Activated CD8-positive, alpha-beta memory T cell treated with anti-CD3 and anti-CD28 coated beads for 48 hours (primary cell): Measurements from ENCODE around the gene LRTM2.

ENCODE experiments used
- DNase-seq, 3 experiments: peaks; one replicate each; pipeline ENCODE4 v3.0.0-alpha.2; 2020; ENCODE audit warnings: low read depth in 2 of 3, low spot score in 2 of 3

The LRTM2 gene

DNA sequence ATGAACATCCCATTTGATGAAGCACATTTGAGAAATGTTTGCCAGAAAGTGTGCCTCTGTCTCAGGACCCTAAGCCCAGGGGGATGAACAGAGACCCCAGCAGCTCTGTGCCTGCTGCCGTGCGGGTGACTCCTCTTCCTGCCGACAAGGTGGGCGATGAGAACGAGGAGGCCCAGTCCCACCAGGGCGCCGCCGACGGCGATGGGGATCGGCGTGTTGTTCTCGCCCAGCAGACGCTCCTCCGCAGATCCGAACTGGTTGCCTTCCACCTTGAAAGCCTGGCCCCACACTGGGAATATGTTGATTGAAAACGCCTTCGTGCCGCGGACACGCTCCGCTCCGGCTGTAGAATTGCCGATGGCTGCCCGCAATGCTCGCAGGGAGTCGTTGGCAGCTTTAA, 44.1 kb downstream of the LRTM2 start:
- no peak for DNase-seq

DNA sequence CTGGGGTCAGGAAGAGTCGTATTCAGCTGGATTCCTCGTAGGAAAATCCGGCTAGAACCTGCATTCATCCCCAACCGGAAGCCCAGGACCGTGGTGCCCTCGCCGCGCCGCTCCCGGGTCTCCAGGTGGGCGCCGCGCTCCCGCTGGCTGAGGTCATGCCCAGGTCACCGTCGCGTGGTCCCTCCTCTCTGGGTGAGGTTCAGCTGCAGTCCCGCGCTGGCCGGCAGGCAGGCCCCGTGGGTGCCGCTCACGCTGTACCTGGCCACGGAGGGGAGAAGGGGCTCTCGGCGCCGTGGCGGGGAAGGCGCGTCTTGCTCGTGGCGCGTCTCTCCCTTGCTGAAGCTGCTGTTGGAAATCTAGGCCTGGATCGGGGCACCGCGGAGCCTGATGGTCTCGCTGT, 44.5 kb downstream of the LRTM2 start:
- no peak for DNase-seq

DNA sequence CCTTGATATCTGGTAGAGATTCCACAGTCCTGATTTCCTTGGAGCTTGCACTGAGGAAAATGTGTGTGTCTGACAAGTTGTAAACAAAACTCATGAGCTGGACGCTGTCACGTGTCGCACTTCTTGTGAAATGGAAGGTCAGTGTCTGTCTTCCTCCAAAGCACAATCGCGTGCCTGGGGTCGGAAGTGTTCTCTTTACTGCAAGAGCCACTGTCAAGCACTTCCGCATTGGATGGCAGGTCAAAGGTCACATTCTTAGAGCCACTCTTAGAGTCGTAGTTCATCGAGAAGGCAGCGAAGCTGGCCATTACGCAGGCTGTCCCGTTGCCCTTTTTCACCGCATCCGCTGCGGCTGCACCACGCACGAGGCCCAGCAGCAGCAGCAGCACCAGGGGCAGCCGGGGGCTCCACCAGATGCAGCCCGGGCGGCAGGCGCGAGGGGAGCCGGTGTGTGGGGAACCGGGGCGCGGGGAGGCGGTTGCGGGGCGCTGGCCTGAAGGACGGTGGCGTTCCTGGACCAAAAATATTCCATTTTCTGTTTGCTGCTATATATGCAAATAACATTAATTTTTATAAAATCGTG, 45.0 kb downstream of the LRTM2 start:
- no peak for DNase-seq

DNA sequence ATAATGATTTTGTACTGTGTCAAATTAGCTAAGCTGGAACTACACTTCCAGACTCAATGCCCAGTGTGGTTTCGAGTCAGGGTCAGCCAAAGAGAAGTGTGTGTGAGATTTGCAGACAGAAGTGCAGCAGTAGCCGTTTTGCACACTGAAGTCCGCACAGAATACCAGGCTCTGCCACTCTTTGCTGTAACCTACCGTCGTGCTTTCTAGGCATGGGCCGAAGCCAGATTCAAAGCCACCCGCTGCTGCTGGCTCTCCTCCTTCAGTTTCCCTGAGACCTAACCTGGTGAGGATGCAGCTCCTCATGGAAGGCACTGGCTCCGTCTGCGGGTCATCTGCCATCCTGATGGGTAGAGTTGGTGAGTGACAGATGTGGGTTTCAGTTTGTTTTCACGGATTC, 48.8 kb downstream of the LRTM2 start:
- no peak for DNase-seq

DNA sequence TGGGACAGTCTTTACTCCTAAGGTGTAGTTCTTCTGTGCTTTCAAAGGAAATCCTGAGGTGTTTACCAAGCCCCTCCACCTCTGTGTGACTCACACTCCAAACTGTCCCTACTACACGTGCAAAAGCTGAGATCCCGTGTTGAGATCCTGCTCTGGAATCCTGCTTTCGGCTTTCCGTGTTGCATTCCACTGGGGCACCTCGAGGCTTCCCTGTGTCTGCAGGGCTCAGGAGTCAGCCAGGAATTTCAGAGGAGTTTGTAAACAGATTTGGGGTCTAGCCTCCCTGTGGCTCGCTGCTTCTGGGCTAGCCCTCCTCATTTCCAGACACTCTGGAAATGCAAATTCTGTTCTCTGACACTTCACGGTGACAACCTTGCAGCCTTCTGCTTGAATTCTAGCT, 49.7 kb downstream of the LRTM2 start:
- no peak for DNase-seq

DNA sequence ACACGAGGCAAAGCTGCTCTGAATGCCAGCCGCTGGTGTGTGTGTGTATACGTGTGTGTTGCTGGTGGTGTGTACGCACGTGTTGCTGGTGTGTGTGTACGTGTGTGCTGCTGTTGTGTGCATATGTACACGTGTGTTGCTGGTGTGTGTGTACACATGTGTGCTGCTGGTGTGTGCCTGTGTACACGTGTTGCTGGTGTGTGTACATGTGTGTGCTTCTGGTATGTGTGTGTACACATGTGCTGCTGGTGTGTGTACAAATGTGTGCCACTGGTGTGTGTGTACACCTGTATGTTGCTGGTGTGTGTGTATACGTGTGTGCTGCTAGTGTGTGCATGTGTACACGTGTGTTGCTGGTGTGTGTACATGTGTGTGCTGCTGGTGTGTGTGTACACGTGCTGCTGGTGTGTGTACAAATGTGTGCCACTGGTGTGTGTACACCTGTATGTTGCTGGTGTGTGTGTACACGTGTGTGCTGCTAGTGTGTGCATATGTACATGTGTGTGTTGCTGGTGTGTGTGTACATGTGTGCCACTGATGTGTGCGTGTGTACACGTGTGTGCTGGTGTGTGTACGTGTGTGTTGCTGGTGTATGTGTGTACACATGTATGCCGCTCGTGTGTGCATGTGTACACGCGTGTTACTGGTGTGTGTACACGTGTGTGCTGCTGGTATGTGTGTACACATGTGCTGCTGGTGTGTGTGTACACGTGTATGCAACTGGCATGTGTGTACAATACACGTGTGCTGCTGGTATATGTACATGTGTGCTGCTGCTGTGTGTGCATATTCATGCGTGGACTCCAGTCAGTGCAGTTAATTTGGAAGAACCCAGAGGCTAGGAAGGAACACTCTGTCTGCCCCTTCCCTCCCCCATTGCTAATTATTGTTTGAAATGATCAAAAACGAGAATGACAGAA, 50.9 kb downstream of the LRTM2 start:
- DNase-seq: no peak

DNA sequence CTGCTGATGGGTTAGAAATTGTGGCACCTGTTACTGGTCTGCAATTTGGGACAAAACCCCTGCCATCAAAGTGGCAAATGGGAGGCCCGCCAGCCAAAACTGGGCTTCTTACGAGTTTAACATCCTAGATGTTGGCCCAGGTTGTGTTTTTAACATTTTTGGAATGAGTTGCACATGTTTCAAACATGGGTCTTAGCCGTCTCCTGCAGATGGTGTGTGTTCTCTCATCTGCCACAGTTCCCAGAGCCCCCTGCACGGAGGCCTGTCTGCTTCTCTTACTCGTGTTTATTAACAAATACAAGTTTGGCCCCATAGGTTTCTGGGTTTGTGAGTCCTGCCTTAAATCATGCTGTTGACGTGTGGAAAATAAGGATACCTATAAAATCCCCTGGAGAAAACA, 51.6 kb downstream of the LRTM2 start:
- no peak for DNase-seq

DNA sequence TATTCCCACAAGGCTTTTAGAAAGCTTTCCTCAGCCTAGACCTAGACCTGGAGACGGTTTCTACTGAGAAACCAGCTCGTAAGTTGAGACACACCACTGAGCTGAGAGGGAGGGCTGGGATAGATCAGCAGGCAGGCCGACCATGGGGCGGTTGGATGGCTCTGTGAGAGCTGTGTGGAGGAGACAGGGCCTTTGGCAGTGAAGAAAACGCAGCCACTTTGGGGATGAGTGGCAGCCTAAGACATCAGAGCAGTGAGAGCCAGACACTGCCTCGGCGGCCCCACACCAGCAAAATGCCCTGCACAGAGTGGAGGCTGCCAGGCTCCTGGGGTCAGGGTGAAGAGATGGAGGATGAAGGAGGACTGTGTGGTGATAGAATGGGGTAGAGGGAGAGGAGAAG, 52.1 kb downstream of the LRTM2 start:
- DNase-seq: no peak

DNA sequence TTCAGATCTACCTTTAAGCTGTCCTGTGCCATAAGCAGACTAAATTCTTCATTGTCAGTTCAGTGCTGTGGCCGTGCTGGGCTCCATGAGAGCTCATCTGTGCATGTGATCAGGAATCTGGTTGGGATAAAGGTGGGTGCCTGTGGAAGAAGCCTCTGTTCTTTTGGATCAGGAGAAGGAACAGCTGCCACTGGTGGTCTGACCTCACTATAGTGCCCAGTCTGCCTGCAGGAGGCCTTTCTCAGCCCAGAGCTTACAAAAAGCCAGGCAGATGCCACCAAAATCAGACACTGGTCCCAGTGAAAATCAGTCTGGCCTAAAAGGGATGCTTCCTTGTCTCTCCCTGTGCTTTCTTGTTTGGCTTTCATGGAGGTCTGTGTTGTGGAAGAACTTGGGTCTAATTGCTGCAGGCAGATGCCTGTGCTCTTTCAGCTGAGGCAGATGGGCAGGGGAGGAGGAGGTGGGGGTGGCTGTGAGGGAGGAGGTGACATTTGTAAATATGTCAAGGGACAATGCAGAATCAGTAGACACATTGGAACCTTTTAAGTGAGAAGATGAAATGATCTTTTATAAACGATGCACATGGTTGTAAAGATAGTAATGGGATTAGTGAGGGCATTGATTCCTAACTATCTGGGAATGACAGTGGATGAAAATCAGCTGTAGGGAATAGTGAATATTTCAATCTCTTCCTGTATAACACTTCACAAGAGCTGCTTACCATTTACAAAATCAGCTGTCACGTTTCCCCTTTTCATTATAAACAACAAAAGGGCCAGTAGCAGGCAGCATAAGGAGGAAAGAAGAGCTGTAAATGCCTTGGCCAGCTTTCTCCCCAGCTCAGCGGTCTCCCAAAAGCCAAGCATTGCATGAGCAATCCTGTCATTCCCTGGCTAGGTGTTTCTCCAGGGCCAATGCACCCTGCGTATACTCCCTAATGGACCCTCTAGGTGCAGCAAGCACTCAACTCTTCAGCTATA, 53.5 kb downstream of the LRTM2 start:
- no peak for DNase-seq

DNA sequence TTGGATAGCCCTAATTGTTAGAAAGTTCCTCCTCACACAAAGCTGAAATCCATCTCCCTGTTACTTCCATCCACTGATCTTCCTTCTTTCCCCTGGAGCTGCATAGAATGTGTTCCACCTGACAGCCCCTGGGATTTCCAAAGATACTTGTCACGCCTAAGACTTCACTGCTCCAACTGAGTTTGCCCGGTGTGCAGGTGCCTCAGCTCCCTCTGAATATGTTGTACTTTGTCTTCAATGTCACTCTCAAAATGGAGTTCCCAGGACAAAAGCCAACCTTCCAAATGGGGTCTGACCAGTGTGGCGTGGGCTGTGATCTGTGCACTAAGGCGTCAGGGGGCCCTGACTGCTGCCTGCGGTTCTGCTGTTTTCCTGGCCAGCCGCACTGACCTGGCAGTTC, 55.2 kb downstream of the LRTM2 start:
- no peak for DNase-seq

DNA sequence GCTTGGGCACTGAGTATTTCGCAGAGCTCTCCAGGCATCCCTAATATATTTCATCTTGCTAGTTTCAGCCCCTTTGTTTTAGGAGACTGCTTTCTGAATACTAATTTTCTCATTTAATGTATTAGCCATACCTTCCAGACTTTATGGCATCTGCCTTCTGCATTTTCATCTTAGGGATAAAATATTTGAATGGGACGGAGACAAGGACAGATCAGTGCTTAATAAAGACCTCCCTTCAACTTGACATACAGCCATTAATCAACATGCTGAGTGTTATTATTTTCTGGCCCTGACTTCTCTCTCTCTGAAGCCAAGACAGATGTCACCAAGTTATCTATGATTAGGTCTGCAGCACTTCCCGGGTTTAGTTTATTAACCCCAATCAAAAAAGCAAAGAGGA, 55.7 kb downstream of the LRTM2 start:
- DNase-seq: no peak

DNA sequence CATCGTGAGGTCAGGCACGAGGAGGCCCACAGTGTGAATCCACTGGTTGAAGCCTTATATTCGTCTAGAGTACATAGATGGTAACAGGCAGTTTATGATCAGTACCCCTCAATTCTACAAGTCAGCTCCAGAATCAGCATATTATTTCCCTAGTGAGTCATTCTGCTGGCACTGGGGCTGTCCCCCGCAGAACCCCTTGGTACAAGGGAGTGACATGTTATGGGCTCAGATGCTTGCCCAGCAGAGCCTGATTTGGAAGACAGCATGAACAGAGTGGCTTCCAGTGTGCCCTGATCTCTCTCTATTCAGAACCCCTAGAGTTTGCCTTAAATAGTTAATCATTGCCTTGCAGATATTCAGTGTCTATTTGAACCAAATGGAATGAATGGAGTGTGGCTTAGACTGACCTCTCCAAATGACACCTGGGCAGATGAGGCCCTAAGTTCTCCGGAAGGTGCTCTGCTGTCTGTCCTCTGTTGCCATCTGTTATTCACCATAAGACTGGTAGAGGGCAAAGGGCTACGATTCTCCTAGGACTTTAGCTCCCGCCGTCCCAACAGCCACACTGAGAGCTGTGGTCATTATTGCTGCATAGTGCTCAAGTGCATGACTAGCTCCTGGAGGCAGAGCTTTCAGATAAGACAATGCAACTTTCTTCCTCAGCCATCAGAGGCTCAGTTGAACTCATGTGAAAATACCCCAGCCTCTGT, 57.0 kb downstream of the LRTM2 start:
- DNase-seq: no peak

DNA sequence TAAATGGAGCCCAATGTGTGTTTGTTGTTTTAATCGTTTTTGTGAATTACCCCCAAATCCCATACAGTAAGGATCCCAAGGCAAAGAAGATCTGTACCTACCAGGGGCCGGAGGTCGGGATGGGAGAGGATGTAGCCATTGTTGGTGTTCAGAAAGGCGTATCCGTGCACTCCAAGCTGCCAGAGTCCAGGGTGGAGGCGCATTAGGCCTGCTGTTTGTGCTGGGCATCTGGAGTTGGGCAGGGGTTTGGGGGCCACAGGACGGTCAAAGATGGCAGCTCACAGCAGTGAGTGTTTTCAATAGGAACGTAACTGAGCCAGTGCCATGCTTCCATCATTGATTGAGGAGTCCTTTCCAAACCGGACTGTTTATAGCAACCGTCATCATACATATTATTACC, 57.8 kb downstream of the LRTM2 start:
- DNase-seq: no peak

DNA sequence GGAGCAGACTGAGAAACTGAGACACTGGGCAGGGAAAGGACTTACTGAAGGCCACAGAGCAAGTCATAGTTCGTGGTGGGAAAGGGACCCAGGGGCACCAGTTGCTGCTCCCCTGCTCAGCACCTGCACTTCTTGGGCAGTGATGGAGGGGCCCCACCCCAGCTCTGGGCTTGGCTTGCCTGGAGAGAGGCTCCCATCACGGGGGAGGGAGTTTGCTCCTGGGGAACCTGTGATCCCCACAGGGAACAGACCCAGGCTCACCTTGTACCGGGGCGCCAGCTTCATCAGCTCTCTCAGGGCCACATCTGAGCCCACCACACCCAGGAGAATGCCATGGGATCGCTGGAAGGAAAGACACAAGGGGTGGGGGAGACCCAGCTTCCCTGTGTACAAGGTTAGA, 58.3 kb downstream of the LRTM2 start:
- no peak for DNase-seq

DNA sequence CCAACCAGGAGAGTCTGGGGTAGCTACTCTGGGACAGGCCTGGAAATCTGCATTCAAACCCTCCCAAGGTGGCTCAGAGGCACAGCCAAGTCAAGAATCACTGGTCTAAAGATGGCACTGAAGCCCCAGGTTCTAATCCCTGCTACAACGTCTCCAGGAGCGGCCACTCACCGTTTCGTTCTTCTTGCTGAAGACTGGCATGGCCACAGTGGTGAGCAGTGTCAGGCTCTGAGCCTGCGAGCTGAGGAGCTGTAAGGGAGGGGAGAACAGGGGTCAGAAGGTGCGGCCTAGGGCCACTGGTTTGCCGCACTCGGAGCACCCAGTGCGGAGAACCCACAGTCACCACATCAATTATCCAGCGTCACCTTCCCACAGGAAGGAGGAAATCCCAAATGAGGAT, 59.3 kb downstream of the LRTM2 start:
- DNase-seq: no peak

DNA sequence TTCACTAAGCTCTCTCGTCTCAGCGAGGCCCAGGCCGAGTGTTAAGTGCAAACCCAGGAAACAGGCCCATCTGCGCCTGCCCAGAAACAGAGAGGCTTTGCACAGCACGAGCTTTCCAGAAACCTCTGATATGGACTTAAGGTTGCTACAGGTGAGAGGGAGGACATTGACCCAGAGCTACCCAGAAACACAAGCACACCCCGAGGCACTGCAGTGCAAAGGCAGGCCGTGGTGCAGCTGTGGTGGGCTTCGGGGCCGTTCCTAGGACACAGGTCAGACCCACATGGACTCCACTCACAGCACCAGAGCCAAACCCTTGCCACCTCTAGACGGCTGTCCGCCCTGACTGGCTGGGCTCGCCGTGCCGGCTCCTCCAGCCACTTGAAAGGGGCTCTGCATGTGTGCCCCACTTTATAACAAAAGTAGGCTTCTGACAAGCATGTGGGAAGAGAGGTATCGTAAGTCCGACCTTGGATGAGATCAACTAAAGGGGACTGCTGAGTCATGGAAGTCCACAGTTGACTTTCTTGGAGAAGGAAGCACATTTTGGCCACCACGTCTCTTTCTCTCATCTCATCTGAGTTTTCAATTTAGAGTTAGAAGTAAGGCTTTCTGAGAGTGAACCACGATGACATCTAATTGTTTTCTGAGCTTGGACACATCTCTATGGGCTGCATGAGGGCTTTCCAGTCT, 59.9 kb downstream of the LRTM2 start:
- no peak for DNase-seq

DNA sequence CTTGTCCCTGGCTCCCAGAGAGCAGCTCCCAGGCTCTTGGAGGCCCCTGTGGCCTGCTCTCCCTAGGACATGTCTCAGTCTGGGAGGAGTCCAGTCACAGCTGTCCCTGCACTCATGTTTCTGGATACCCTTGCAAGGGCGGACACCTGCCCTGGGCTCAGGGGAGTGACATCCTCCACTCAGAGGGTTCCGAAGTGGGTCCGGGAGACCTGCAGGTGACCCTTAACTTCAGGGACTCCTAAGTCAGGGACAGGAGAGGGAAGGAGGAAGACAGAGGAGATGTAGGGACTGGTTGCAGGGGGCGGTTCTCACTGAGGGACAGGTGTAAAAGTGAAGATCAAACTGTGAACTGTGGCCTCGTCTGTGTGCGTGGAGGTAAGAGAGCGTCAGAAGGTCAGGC, 60.5 kb downstream of the LRTM2 start:
- no peak for DNase-seq

DNA sequence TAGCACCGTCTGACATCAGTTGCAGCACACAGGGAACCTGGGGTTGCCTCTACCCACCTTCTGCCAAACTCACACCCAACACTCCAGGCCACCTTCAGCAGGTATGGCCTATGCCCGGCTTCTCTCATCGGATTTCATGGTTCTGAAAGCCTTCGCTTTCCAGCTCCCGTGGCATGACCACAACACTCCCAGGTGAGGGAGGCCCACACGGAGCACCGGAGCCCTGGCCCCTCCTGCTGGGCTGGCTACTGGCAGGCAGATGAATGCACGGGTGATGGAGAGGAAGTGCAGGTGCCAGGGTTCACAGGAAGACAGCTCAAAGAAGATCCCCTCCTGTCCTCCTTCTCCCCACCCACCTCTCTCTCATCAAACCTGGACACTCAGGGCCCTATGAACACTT, 60.9 kb downstream of the LRTM2 start:
- no peak for DNase-seq

DNA sequence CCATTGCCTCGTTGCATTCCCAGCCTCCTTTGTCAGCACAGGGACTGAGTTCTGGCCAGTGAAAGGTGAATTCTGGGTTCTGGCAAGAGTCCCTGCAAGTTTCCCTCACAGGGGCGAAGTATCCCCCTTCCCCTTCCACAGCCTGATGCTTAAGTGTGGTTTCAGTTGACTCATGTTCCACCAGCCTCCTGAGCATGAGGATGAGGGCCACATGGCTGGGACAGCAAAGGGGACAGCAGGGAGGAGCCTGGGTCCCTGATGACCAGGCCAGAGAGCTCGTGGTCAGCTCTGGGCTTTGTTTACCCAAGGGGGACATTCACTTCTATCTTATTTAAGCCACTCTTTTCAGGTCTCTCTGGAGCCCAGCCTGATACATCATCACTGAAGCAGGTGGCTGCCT, 61.6 kb downstream of the LRTM2 start:
- DNase-seq: no peak

DNA sequence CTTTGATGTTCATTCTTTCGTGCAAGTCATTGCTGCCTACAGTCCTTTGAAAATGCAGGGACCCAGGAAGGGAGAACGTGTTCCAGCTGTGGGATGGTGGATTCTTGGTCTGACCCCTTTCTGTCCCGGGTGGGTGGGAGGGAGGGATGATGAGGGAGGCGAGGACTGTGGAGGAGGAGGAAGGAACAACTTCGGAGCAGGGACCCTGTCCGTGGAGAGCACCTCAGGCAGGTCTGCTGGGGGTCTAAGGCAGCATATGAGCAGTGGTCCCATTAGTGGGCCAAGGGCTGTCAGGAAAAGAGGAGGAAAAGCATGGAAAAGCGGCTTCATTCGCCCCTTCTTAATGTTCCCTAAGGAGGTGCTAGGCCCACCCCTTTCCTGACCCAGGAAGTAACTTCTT, 62.0 kb downstream of the LRTM2 start:
- DNase-seq: no peak
